AG10803 (cell line): ENCODE results near the gene TMEM204.
A peak's percentile ranks its signal among the peaks of the same experiment; 100 is the strongest.

Experiments
- DNase-seq: peaks from one replicate; pipeline ENCODE4 v3.0.0; 2010; ENCODE audit warnings: low read depth
- H3K4me3 ChIP-seq: 2 replicates; pipeline ENCODE4 v1.5.1; 2011; ENCODE audit warnings: mild to moderate bottlenecking, low read length, control low read depth
- CTCF ChIP-seq: conservative IDR thresholded peaks from 2 replicates; pipeline ENCODE4 v1.5.1; 2011; ENCODE audit warnings: mild to moderate bottlenecking, low read length, control low read depth, inconsistent platforms

TMEM204 gene

GRCh38 chr16:1489077-1489476, 44.4 kb upstream of the TMEM204 start:
- no peak overlapping the region for H3K4me3 ChIP-seq
- no peak for TF ChIP-seq CTCF
- no peak for DNase-seq

DNA sequence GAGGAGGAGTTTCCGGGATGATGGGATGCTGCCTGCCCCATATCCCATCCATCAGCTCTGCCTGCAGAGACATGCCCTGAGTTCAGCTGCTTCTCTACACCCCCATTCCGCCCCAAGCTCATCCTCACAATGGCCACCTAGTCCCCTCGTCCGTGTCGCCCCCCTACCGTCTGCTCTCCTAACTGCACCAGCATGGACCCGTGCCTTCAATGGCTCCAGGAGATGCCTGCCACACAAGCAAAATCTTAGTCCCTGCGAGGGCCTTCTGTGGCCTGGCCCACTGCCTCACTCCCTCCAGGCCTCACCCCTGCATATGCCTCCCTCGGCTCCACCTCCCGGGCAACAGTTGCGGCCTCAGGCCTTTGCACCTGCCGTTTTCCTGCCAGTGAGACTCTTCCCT, 42.1 kb upstream of the TMEM204 start:
- TF ChIP-seq CTCF: no peak
- no peak for DNase-seq
- no peak overlapping the region for H3K4me3 ChIP-seq

- no peak for TF ChIP-seq CTCF
- H3K4me3 ChIP-seq: peak overlapping the region; percentile 51
- no peak for DNase-seq
These were observed 41.2 kb upstream of the TMEM204 start for GRCh38 chr16:1492082-1492922.

DNA sequence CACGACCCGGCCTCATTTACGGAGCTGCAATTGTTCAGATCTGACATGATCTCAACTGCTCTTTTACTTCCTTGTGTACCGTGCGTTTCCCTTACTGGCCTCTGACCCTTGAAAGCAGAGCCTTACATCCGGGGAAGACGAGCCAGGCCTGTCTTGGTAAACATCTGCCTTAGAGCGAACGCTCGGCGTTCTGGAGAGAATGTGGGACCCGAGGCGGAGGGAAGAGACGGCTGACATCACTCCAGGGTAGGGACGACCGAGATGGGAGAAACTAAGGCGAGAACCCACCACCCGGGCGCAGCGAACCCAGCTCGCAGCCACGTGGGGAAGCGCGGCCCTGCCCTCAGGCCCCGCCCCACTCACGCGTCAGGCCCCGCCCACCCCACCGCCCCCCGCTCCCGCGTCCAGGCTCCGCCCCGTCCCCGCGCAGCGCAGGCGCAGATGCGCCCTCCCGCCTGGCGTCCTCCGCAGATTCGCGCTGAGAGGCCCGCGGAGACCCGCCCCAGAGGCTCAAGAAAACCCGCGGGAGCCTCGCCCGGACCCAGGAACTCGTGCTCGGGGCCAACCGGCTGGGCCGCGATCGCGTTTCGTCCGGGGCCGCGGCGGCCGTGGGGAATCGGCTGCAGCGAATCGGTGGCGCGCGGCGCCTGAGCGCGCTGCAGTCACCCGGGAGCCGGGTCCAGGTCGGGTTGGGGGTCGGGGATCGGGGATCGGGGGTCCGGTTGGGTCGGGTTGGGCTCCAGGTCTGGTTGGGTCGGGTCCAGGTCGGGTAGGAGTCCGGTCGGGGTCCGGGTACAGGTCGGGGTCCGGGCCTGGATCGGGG, 40.3 kb upstream of the TMEM204 start, which contains the start of gene TELO2:
Gene TELO2, plus strand, starts transcription at position 438 of the 823 bp plus-strand sequence. CDS start 922 bp downstream, outside the sequence.
- no peak for TF ChIP-seq CTCF
- H3K4me3 ChIP-seq: peak within 1 kb of the TSS; percentile 74
- peak; percentile 66 for DNase-seq

GRCh38 chr16:1493746-1494094, 39.7 kb upstream of the TMEM204 start:
- peak overlapping the region; percentile 74 for H3K4me3 ChIP-seq
- DNase-seq: no peak
- no peak for TF ChIP-seq CTCF

- peak overlapping the region; percentile 74 for H3K4me3 ChIP-seq
- TF ChIP-seq CTCF: peak; percentile 79
- peak; percentile 80 for DNase-seq
These were observed 39.3 kb upstream of the TMEM204 start for GRCh38 chr16:1494129-1494640.
